ENCODE measurements around the gene PNPLA2. TPM values are rescaled to one million over a fixed set of nuclear protein-coding genes. Genes with fewer than 3 reads are reported as not detected.
A peak's percentile ranks its signal among the peaks of the same experiment; 100 is the strongest.

The PNPLA2 gene
- total RNA-seq, 2 donors from 2014 or later = 161 to 222 TPM

DNA sequence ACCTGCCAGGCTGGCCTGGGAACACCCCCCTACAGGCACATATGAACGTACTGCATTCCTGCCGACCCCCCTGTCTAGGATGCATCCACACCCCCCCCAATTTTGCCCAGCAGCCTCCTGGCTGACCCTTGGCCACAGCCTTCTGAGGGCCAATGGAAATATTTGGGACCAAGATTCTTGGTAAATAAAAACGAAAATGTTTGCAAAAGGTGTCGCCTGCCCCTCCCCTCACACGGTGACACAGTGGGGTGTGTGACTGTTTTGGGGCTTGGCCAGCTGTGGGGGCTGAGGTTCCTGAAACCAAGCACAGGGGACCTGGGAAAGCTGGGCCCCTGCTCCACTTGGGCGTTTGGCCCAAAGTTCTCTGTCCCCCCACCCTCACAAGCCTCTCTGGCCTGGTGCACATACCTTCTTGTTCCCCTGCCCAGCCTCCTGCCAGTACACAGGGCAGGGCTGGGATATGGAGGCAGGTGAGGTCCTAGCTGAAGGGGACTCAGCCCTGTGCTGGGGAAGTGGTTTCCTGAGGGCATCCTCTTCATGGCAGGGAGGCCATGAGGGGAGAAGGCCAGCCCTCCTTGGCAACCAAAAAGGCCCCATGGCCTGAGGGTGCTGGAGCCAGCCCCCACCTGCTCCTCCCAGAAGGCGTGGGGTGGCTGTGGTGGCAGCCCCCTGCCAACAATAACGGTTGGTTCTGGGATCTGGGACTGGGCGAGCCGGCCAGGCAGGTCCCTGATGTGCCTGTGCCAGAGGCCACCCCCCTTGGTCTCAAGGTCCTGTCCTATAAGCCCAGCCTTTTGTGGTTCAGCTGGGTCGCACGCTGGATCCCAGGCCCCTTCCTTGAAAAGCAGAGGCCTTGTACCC lies 6.9 kb downstream of the PNPLA2 start:
- DNase-seq (peak; percentile 67 to 75), ATAC-seq (peak; percentile 19)
- intact Hi-C loops (cut with DNase I, micrococcal nuclease) = no loop called here

DNA sequence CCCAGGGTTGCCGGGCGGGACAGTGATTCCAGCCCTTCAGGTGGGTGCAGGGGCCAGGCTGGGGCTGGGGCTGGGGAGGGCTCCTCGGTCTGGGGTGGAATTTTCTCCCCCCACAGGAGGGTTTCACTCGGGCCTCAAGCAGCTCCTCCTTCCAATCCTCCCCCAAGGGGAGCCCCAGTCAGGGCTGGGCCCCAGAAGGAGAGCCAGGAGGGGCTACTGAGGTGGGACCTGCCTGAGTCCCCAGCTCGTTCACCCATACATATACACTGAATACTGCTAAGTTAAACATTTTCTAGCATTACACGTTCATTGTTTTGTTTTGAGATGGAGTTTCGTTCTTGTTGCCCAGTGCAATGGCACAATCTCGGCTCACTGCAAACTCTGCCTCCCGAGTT lies 7.5 kb downstream of the PNPLA2 start:
- no peak for DNase-seq
- peak; percentile 0 for ATAC-seq
- intact Hi-C loops (cut with DNase I, micrococcal nuclease) = no loop called here

DNA sequence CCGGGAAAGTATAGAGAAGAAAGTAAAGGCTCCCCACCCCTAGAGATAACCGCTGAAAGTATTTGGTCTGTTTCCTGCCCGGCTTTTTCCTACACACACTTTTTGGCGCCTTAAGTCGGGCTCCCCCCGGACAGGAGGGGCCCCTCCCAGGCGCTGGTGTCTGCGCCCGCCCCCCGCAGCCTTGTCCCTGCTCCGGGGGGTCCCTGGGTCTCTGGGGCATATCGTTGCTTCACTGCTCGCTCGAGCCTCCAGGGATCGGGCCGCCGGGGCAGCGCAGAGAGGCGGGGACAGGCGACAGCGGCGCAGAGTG lies 8.1 kb downstream of the PNPLA2 start:
- no peak for DNase-seq

DNA sequence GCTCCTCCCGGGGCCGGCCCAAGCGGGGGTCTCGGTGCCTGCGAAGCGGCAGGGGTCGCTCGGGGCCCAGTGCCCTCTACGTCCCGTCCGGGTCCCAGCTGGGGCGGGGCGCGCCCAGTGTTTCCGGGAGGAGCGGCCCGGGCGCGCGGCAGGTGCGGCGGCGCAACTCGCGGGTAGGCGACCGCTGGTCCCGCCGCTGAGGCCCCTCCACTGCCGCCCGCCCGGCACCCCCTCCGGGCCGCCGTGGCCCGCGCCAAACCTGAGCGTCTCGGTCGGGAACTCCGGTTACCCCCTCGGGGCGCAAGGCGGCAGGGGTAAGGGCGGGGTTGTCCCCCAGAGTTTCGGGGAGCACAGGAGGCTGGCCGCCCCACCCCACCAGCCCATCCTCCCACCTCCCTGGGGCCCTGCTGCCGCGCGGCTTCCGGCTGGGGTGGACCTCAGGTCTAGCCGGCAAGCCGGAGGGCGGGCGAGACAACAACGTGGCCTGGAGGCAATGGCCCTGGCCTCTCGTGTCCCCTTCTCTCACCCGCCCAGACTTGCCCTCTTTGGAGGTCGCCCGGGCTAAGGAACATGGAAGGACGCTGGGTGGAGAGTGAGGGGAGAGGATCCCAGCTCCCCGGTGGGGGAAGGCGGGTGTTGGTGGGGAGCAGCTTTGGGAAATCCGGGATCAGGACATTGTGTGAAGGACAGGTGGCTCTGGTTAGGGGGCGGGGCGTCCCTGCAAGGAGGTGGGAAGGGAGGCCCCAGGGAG lies 8.6 kb downstream of the PNPLA2 start:
- intact Hi-C loops (cut with DNase I, micrococcal nuclease) = no loop called here
- DNase-seq (peak; percentile 66 to 74), ATAC-seq (peak; percentile 55)

More for the DNA sequence above, 8.1 kb downstream of the PNPLA2 start:
- intact Hi-C loops (cut with DNase I, micrococcal nuclease) = no loop called here
- ATAC-seq = peak; percentile 3

GRCh38 chr11:827897-828192 lies 9.1 kb downstream of the PNPLA2 start, which contains the start of gene CRACR2B:
Gene CRACR2B (plus strand): TSS chr11:827919. CDS start chr11:828608, 689 bp downstream.
- DNase-seq = peak; percentile 81 to 86
- intact Hi-C loops (cut with DNase I, micrococcal nuclease) = no loop called here
- ATAC-seq = no peak

- DNase-seq (peak in 1 of 2 donors; percentile 24), ATAC-seq (no peak)
- intact Hi-C loops (cut with DNase I, micrococcal nuclease) = no loop called here
Measured at GRCh38 chr11:828506-829175, 9.9 kb downstream of the PNPLA2 start.

GRCh38 chr11:829176-829846 lies 10.6 kb downstream of the PNPLA2 start:
- DNase-seq = peak in 1 of 2 donors; percentile 42
- intact Hi-C loops (cut with DNase I, micrococcal nuclease) = no loop called here
- ATAC-seq = no peak

DNA sequence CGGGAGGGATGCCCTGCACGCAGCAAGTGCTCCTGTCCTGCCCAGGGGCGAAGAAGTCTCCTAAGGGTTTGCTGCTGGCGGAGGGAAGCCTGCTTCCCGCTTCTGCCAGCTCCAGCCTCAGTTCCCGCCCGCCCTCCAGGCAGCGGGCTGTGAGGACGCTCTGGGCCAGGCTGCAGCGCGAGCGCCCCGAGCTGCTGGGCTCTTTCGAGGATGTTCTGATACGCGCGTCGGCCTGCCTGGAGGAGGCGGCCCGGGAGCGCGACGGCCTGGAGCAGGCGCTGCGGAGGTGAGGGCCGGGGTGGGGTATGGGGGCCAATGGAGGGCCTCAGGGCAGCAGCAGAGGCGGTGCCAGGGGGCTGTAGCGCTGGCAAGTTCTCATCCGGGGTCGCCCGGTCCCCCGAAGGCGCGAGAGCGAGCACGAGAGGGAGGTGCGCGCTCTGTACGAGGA lies 11.2 kb downstream of the PNPLA2 start:
- intact Hi-C loops (cut with DNase I, micrococcal nuclease) = no loop called here
- no peak for DNase-seq
- no peak for ATAC-seq

DNA sequence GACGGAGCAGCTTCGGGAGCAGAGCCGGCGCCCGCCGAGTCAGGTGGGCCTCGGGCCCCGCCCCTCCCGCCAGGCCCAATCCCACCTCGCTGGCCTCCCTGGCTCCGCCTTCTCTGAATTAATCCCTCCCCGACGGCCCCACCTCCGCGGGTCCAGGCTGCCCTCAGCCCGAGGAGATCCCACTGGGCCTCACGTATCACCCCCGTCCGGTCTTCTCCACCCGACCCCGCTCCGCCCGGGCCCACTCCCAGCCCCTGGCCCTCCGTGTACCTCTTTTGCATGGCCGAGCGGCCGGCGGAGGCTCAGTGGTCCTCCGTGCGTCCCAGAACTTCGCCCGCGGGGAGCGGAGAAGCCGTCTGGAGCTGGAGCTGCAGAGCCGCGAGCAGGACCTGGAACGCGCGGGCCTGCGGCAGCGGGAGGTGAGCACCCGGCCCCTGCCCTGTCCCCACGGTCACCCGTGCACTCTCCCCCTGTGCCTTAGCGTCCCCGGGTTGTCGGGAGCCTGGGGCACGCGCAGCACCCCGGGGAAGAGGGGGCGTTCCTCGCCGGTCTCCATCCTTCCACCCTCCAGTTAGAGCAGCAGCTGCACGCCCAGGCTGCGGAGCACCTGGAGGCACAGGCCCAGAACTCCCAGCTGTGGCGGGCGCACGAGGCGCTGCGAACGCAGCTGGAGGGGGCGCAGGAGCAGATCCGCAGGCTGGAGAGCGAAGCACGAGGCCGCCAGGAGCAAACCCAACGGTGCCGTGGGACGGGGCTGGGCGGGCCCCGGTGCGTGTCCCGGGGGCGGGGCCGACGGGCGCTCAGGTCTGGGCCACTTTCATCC lies 11.8 kb downstream of the PNPLA2 start:
- intact Hi-C loops (cut with DNase I, micrococcal nuclease) = no loop called here
- ATAC-seq (peak; percentile 10), DNase-seq (peak; percentile 82 to 89)

- intact Hi-C loops (cut with DNase I, micrococcal nuclease) = no loop called here
- ATAC-seq = no peak
- no peak for DNase-seq
Measured at GRCh38 chr11:831118-831864, 12.6 kb downstream of the PNPLA2 start.

DNA sequence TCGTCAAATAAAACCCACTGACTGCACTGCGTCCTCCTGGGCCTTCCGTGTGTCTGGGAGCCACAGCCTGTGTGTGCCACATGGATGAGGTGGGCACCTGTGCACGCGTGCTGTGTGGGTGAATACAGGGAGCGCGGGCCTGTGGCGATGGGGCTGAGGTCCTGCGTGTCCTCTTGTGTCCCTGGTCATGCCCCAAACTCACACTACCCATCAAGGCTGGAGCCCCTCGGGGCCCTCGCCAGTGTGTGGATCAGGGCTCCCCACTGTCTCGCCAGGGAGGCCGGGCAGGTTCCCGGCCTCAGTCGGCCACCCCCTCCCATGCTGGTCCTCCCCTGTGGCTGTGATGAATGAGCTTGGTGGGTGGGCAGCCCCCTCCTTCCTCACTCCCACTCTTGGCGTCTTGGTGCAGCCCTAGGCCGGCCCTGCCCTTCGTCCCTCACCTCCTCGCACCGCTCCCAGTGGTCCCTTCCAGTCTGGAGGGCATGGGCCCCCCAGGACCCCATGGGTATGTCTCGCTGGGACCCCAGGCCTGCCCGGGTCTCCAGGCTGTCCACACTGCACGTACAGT lies 13.3 kb downstream of the PNPLA2 start:
- DNase-seq (no peak), ATAC-seq (no peak)
- intact Hi-C loops (cut with DNase I, micrococcal nuclease) = no loop called here

DNA sequence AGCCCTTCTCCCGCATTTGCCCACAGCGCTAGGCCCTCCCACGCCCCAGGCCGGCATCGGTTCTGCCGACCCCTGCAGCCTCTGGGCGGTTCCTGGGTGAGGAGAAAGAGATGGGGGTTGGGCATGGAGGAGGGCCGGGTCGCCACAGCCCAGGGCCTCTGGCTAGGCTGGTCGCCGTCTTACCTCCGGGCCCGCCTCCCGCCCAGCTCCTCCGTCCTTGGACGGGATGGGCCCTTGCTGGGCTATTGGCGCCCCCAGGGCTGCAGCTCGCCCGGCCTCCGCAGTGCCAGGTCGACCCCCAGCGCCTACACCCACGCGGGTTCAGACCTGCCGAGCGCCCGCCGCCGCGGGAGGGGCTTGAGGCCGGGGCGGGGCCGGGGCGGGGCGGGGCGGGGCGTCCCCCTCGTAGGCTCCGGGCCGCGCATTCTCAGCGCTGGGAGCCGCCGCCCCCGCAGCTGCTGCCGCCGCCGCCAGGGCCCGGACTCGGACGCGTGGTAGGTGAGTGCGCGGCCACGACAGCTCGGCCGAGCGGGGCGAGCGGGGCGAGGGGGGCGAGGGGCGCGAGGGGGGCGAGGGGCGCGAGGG lies 13.9 kb downstream of the PNPLA2 start, which contains the start of gene CD151:
Gene CD151 (plus strand): TSS at position 424 of the 585 bp plus-strand sequence. CDS start 3,118 bp downstream, outside the sequence.
- ATAC-seq (peak; percentile 36), DNase-seq (peak in 1 of 2 donors; percentile 55)
- intact Hi-C loops (cut with DNase I, micrococcal nuclease) = no loop called here

DNA sequence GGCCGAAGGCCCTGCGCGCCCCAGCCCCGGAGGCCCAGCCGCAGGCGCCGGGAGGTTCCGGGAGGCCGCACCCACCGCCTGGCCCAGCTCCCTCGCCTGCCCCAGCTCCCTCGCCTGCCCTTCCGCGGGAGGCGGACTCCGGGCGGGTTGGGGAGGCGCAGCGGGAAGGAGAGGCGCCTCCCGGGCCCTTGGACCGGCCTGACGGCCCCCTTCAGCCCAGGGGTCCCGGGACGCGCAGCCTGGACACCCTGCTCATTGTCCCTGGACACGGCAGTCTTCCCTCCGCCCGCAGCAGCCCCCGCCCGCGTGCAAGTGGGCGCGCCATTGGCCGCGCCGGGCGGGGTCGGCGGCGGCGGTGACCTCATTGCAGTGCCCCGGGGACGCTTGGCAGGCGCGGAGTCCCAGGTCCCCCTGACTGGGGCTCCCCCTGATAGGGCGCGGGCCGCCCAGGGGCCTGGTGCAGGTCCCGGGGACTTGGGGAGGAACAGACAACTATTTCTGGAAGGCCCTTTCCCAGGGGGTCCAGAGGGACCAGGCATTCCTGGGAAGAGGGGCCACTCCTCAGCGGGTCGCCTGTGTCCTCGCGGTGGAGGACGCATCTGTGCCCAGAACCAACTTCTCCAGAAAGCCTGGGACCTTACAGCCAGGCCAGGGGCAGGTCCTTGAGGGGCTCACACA lies 14.5 kb downstream of the PNPLA2 start:
- ATAC-seq (peak; percentile 51), DNase-seq (peak; percentile 58 to 76)
- intact Hi-C loops (cut with DNase I, micrococcal nuclease) = no loop called here

GRCh38 chr11:833849-834311 lies 15.2 kb downstream of the PNPLA2 start:
- intact Hi-C loops (cut with DNase I, micrococcal nuclease) = no loop called here
- DNase-seq = peak; percentile 45 to 59
- ATAC-seq = peak; percentile 10

DNA sequence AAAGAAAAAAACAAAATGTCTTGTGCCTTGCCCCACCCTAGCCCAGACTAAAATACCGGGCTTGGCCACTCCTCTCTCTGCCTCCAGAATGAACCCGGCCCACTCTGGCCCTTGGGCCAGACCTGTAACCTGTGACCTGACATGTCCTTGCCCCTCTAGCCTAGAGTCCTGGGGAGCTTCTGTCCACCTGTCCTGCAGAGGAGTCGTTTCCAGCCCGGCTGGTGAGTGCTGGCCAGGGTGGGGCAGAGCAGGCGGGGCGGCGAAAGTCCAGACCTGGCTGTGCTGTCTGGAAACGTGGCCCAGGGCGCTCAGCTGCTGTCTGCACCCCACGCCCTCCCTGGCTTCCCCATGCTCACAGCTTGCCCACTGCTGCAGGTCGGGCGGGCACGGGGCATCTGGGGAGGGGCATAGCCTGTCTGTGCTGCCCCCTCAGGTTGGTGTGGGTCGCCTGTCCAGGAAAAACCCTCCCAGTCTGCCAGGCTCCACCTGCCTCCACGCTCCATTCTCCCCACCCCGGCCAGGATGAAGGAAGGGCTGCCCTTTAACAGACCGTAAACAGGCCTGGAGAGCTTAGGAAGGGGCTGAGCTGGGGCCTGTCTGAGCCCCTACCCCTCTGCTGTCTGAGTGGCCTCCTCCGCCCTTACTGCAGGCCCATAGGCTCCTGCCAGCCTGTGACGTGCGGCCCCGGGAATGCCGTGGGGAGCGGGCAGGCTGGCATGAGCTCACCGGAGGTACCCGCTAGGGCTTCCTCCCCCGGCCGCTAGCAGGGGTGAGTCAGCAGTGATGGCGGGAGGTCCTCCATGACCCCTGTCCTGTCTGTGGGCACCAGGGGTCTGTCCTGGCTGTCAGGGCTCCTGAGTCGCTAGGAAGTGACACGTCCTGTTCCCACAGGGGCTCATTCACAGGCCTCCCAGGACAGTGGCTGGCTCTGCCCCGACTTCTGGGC lies 15.9 kb downstream of the PNPLA2 start:
- DNase-seq = peak; percentile 82 to 85
- intact Hi-C loops (cut with DNase I, micrococcal nuclease) = no loop called here

More for the DNA sequence above, 15.9 kb downstream of the PNPLA2 start:
- peak; percentile 60 for ATAC-seq
